Measurements from ENCODE around the gene GADD45G. TPM values are rescaled to one million over a fixed set of nuclear protein-coding genes. Genes with fewer than 3 reads are reported as not detected.

GADD45G gene
- polyA plus RNA-seq, 1 donor from 2014 or later, result 161 TPM

DNA sequence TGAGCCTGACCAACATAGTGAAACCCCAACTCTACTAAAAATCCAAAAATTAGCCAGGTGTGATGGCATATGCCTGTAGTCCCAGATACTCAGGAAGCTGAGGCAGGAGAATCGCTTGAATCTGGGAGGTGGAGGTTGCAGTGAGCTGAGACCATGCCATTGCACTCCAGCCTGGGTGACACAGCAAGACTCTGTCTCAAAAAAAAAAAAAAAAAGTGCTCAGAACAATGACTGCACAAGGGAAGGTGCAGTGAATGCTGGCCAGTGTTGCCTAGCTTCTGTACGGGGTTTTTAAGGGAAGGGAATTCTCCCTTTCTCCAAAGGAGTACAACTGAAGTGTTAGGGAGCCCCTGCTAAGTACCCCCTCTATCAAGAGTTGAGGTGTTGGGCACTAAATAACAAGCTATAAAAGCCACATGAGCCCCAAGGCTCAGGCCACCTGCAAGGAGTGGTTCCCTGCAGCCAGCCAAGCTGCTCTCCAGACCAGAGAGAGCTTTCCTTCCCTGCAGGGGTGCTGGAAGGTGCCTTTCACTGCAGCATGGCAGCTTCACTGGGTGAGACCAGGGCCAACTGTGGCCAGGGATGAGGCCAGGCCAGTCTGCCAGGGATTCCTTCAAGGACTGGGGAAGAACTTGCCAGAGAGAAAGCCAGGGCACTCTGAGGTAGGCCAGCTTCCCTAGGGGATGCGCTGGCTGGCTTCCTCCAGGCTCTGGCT, 14.8 kb downstream of the GADD45G start:
- H3K4me2 ChIP-seq (ENCODE audit: low read length), result no peak overlapping the region
- no peaks in the 10 kb centered on the region for H3K9me3 ChIP-seq (ENCODE audit: low read length)
- H3K9ac ChIP-seq (ENCODE audit: low read length), result no peak overlapping the region
- no peaks in the 10 kb centered on the region for H3K36me3 ChIP-seq (ENCODE audit: insufficient read depth, low read length)
- no peaks in the 10 kb centered on the region for H3K9me2 ChIP-seq (ENCODE audit: insufficient read depth, low read length)
- no peaks in the 10 kb centered on the region for H4K20me1 ChIP-seq (ENCODE audit: insufficient read depth)
- H3K27me3 ChIP-seq (ENCODE audit: insufficient read depth, low read depth, low read length), result no peaks in the 10 kb centered on the region
- H3K27ac ChIP-seq (ENCODE audit: low read length), result no peak overlapping the region
- H3K79me2 ChIP-seq (replicated peaks; ENCODE audit: insufficient read depth, low read length), result no peaks in the 10 kb centered on the region
- TF ChIP-seq RAD21 (conservative IDR thresholded peaks at IDR 0.05), result no peak
- no peak for TF ChIP-seq MXI1 (conservative IDR thresholded peaks at IDR 0.05; ENCODE audit: poor library complexity, severe bottlenecking)
- no peak for TF ChIP-seq TAF1 (IDR thresholded peaks at IDR 0.05; ENCODE audit: low read depth)
- no peak for TF ChIP-seq EZH2 (IDR thresholded peaks at IDR 0.05; ENCODE audit: borderline replicate concordance, insufficient read depth, low read length, poor library complexity, severe bottlenecking)
- TF ChIP-seq, protein P1, sequence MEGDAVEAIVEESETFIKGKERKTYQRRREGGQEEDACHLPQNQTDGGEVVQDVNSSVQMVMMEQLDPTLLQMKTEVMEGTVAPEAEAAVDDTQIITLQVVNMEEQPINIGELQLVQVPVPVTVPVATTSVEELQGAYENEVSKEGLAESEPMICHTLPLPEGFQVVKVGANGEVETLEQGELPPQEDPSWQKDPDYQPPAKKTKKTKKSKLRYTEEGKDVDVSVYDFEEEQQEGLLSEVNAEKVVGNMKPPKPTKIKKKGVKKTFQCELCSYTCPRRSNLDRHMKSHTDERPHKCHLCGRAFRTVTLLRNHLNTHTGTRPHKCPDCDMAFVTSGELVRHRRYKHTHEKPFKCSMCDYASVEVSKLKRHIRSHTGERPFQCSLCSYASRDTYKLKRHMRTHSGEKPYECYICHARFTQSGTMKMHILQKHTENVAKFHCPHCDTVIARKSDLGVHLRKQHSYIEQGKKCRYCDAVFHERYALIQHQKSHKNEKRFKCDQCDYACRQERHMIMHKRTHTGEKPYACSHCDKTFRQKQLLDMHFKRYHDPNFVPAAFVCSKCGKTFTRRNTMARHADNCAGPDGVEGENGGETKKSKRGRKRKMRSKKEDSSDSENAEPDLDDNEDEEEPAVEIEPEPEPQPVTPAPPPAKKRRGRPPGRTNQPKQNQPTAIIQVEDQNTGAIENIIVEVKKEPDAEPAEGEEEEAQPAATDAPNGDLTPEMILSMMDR (IDR thresholded peaks at IDR 0.05; ENCODE audit: poor library complexity, severe bottlenecking), result no peak
- TF ChIP-seq POLR2AphosphoS5 (IDR thresholded peaks at IDR 0.05), result no peak
- TF ChIP-seq EP300 (conservative IDR thresholded peaks at IDR 0.05; ENCODE audit: poor library complexity, severe bottlenecking), result no peak
- no peak for TF ChIP-seq SMC3 (conservative IDR thresholded peaks at IDR 0.05; ENCODE audit: poor library complexity)
- TF ChIP-seq, protein P2, sequence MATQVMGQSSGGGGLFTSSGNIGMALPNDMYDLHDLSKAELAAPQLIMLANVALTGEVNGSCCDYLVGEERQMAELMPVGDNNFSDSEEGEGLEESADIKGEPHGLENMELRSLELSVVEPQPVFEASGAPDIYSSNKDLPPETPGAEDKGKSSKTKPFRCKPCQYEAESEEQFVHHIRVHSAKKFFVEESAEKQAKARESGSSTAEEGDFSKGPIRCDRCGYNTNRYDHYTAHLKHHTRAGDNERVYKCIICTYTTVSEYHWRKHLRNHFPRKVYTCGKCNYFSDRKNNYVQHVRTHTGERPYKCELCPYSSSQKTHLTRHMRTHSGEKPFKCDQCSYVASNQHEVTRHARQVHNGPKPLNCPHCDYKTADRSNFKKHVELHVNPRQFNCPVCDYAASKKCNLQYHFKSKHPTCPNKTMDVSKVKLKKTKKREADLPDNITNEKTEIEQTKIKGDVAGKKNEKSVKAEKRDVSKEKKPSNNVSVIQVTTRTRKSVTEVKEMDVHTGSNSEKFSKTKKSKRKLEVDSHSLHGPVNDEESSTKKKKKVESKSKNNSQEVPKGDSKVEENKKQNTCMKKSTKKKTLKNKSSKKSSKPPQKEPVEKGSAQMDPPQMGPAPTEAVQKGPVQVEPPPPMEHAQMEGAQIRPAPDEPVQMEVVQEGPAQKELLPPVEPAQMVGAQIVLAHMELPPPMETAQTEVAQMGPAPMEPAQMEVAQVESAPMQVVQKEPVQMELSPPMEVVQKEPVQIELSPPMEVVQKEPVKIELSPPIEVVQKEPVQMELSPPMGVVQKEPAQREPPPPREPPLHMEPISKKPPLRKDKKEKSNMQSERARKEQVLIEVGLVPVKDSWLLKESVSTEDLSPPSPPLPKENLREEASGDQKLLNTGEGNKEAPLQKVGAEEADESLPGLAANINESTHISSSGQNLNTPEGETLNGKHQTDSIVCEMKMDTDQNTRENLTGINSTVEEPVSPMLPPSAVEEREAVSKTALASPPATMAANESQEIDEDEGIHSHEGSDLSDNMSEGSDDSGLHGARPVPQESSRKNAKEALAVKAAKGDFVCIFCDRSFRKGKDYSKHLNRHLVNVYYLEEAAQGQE (IDR thresholded peaks at IDR 0.05; ENCODE audit: borderline replicate concordance), result no peak
- H3K4me3 ChIP-seq (ENCODE audit: low read length), result no peak overlapping the region
- no peak overlapping the region for H2AFZ ChIP-seq (ENCODE audit: low read depth, low read length)
- no peaks in the 10 kb centered on the region for H3F3A ChIP-seq (ENCODE audit: insufficient read depth, low read length, poor library complexity, severe bottlenecking)

DNA sequence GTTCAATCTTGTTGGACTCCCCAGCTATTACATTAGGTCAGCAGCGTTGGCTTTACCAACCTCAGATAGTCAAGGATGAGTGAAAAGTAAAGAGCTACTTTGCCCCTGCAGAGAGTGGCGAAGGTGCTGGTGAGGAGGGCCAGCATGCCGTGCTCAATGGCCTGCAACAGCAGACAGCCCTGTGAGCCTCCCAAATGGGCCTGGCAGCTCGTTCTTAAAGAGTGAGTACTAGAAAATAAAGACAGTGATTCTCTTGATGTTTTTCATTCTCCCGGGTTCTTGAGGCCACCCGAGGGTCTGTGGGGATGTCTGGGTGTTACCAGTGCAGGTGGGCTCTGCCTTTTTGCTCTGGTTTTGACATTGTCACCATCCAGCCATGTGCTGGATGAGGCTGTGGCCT, 16.2 kb downstream of the GADD45G start:
- TF ChIP-seq SMC3 (conservative IDR thresholded peaks at IDR 0.05; ENCODE audit: poor library complexity), result no peak
- TF ChIP-seq, protein P1 (IDR thresholded peaks at IDR 0.05; ENCODE audit: poor library complexity, severe bottlenecking), result no peak
- Histone ChIP-seq H3K4me3 (ENCODE audit: low read length) (no peak overlapping the region), H3K9me2 (ENCODE audit: insufficient read depth, low read length) (no peaks in the 10 kb centered on the region), H3K27me3 (ENCODE audit: insufficient read depth, low read depth, low read length) (no peaks in the 10 kb centered on the region), H3F3A (ENCODE audit: insufficient read depth, low read length, poor library complexity, severe bottlenecking) (no peaks in the 10 kb centered on the region), H3K79me2 (replicated peaks; ENCODE audit: insufficient read depth, low read length) (no peaks in the 10 kb centered on the region), H3K27ac (ENCODE audit: low read length) (no peak overlapping the region), H4K20me1 (ENCODE audit: insufficient read depth) (no peaks in the 10 kb centered on the region), H3K9ac (ENCODE audit: low read length) (no peak overlapping the region), H2AFZ (ENCODE audit: low read depth, low read length) (no peak overlapping the region), H3K9me3 (ENCODE audit: low read length) (no peaks in the 10 kb centered on the region), H3K4me2 (ENCODE audit: low read length) (no peak overlapping the region), H3K36me3 (ENCODE audit: insufficient read depth, low read length) (no peaks in the 10 kb centered on the region)
